Activated gamma-delta T cell (primary cell): ENCODE measurements around the gene DNAAF8.

Experiments used
- DNase-seq: peaks from one replicate; lab custom pipeline; 2025; lab: John Stamatoyannopoulos, UW
- total RNA-seq, 2 donors: gene quantifications; one replicate each; lab custom pipeline; 2026; lab: John Stamatoyannopoulos, UW

DNAAF8 gene
- total RNA-seq = 0.15 to 0.17 reads per million in 2 donors

GRCh38 chr16:4734063-4734729, at the start of gene DNAAF8, which contains the start of gene ANKS3:
DNAAF8 (plus strand) TSS chr16:4734537; CDS start chr16:4736515, 1,978 bp downstream.
ANKS3 (minus strand) TSS chr16:4734271; CDS start chr16:4730149, 4,122 bp downstream.
- DNase-seq = peak; percentile 77

- no peak for DNase-seq
Measured at GRCh38 chr16:4684763-4685162, 49.6 kb upstream of the DNAAF8 start.

- no peak for DNase-seq
Measured at GRCh38 chr16:4685292-4685691, 49.0 kb upstream of the DNAAF8 start.

- no peak for DNase-seq
Measured at GRCh38 chr16:4685776-4686496, 48.4 kb upstream of the DNAAF8 start.

- DNase-seq = no peak
Measured at GRCh38 chr16:4686497-4687210, 47.7 kb upstream of the DNAAF8 start.

GRCh38 chr16:4687416-4687815, 46.9 kb upstream of the DNAAF8 start:
- no peak for DNase-seq

GRCh38 chr16:4687946-4688673, 46.2 kb upstream of the DNAAF8 start:
- no peak for DNase-seq

- DNase-seq = no peak
Measured at GRCh38 chr16:4688674-4689045, 45.7 kb upstream of the DNAAF8 start.

GRCh38 chr16:4689091-4689671, 45.2 kb upstream of the DNAAF8 start:
- DNase-seq = no peak

GRCh38 chr16:4689864-4690704, 44.3 kb upstream of the DNAAF8 start:
- no peak for DNase-seq

GRCh38 chr16:4690946-4691665, 43.2 kb upstream of the DNAAF8 start:
- no peak for DNase-seq

GRCh38 chr16:4691666-4692412, 42.5 kb upstream of the DNAAF8 start:
- no peak for DNase-seq

GRCh38 chr16:4692460-4693295, 41.7 kb upstream of the DNAAF8 start:
- DNase-seq = no peak

- peak; percentile 97 for DNase-seq
Measured at GRCh38 chr16:4693296-4693955, 40.9 kb upstream of the DNAAF8 start, which contains the start of gene NUDT16L1. NUDT16L1 (plus strand) TSS chr16:4693562; CDS start chr16:4693727, 165 bp downstream.

GRCh38 chr16:4693956-4694641, 40.2 kb upstream of the DNAAF8 start:
- peak; percentile 35 for DNase-seq

- no peak for DNase-seq
Measured at GRCh38 chr16:4694642-4695451, 39.5 kb upstream of the DNAAF8 start.
